Daoy (cell line): ENCODE results near the gene DGKK. TPM values are rescaled to one million over a fixed set of nuclear protein-coding genes. Genes with fewer than 3 reads are reported as not detected.
A peak's percentile ranks its signal among the peaks of the same experiment; 100 is the strongest.

Experiments
- DNase-seq: peaks from one replicate; pipeline ENCODE4 v3.0.0-alpha.2; 2015; ENCODE audit warnings: low read depth
- total RNA-seq: library from RNA; depleted of rRNA; stranded (reverse); fragments of >200 nt; shearing (Covaris generic); gene quantifications from 2 replicates; pipeline ENCODE4 v1.2.3, GENCODE V29; 2014; rRNA removed

DGKK gene
- total RNA-seq: 0.11 TPM in 1 of 2 replicates, not detected in the other

- peak; percentile 35 for DNase-seq
Observed at GRCh38 chrX:50470103-50471031, at the start of gene DGKK. DGKK (minus strand) TSS chrX:50470825; CDS start chrX:50470678, 147 bp downstream.

GRCh38 chrX:50514811-50515210 is 44.2 kb upstream of the DGKK start:
- DNase-seq: no peak

GRCh38 chrX:50497114-50497513 is 26.5 kb upstream of the DGKK start:
- DNase-seq: no peak

- DNase-seq: peak; percentile 36
Observed at GRCh38 chrX:50495616-50496015, 25.0 kb upstream of the DGKK start.

- no peak for DNase-seq
Observed at GRCh38 chrX:50492720-50493119, 22.1 kb upstream of the DGKK start.

GRCh38 chrX:50484662-50485061 is 14.0 kb upstream of the DGKK start:
- DNase-seq: no peak

GRCh38 chrX:50483283-50483682 is 12.7 kb upstream of the DGKK start:
- DNase-seq: no peak

- no peak for DNase-seq
Observed at GRCh38 chrX:50475208-50475607, 4.6 kb upstream of the DGKK start.

GRCh38 chrX:50471390-50471789 is 765 bp upstream of the DGKK start:
- peak; percentile 7 for DNase-seq

- DNase-seq: no peak
Observed at GRCh38 chrX:50469206-50469605, 1.4 kb downstream of the DGKK start.

- no peak for DNase-seq
Observed at GRCh38 chrX:50459615-50460014, 11.0 kb downstream of the DGKK start.

- DNase-seq: no peak
Observed at GRCh38 chrX:50458483-50458882, 12.1 kb downstream of the DGKK start.

- no peak for DNase-seq
Observed at GRCh38 chrX:50456712-50457484, 13.7 kb downstream of the DGKK start.

GRCh38 chrX:50452782-50453181 is 17.8 kb downstream of the DGKK start:
- no peak for DNase-seq

- DNase-seq: no peak
Observed at GRCh38 chrX:50450324-50450723, 20.3 kb downstream of the DGKK start.

GRCh38 chrX:50448565-50448964 is 22.1 kb downstream of the DGKK start:
- DNase-seq: peak; percentile 21

- DNase-seq: no peak
Observed at GRCh38 chrX:50447535-50447934, 23.1 kb downstream of the DGKK start.

- no peak for DNase-seq
Observed at GRCh38 chrX:50442426-50443116, 28.1 kb downstream of the DGKK start.

- DNase-seq: no peak
Observed at GRCh38 chrX:50436797-50437196, 33.8 kb downstream of the DGKK start.

- no peak for DNase-seq
Observed at GRCh38 chrX:50432829-50433289, 37.8 kb downstream of the DGKK start.

- DNase-seq: no peak
Observed at GRCh38 chrX:50431623-50432022, 39.0 kb downstream of the DGKK start.
